Thoracic aorta (tissue), 2 donors: ENCODE data around the gene KSR1. TPM values are rescaled to one million over a fixed set of nuclear protein-coding genes. Genes with fewer than 3 reads are reported as not detected.

Source experiments
- ATAC-seq: fragments of 150-250 bp; one replicate; pipeline ENCODE4 v1.8.0; 2017; ENCODE audit warnings: low read depth; ENCODE audit not compliant: insufficient number of reproducible peaks, low FRiP score
- DNase-seq: peaks from one replicate; pipeline ENCODE4 v3.0.0-alpha.2; 2020; ENCODE audit warnings: low spot score
- H3K27ac ChIP-seq, 2 donors: fragments of 200-600 bp; sonication (generic); 1 replicate in 1 of 2; 2 replicates in 1 of 2; pipeline ENCODE4 v1.5.1; 2016; ENCODE audit warnings: mild to moderate bottlenecking in 2 of 2, moderate library complexity in 2 of 2
- H3K27me3 ChIP-seq: fragments of 200-600 bp; sonication (generic); replicated peaks from 2 replicates; pipeline ENCODE4 v1.6.0; 2016; ENCODE audit warnings: mild to moderate bottlenecking; ENCODE audit not compliant: insufficient read depth
- H3K36me3 ChIP-seq: fragments of 200-600 bp; sonication (generic); one replicate; pipeline ENCODE4 v1.5.1; 2016
- H3K4me1 ChIP-seq, 2 donors: fragments of 200-600 bp; sonication (generic); 1 replicate in 1 of 2; 2 replicates in 1 of 2; pipeline versions ENCODE4 v1.5.1 to v1.6.0; 2016; ENCODE audit warnings: low read depth in 2 of 2, mild to moderate bottlenecking in 1 of 2; ENCODE audit not compliant: control insufficient read depth in 1 of 2
- H3K4me3 ChIP-seq: fragments of 200-600 bp; sonication (generic); 2 replicates; pipeline ENCODE4 v1.5.1; 2016; ENCODE audit warnings: mild to moderate bottlenecking
- H3K9me3 ChIP-seq: fragments of 200-600 bp; sonication (generic); 2 replicates; pipeline ENCODE4 v1.5.1; 2016
- CTCF ChIP-seq: fragments of 200-600 bp; sonication (generic); IDR thresholded peaks from one replicate; pipeline ENCODE4 v1.5.1; 2019; ENCODE audit warnings: antibody characterized with exemption
- total RNA-seq, 2 donors: library from RNA; depleted of rRNA; stranded (reverse); fragments of >200 nt; gene quantifications; one replicate each; pipeline versions ENCODE4 v1.1.0 to v1.2.3, GENCODE V29; 2016

KSR1 gene
- total RNA-seq, 2 donors from 2014 or later = 17.6 to 46.0 TPM

DNA sequence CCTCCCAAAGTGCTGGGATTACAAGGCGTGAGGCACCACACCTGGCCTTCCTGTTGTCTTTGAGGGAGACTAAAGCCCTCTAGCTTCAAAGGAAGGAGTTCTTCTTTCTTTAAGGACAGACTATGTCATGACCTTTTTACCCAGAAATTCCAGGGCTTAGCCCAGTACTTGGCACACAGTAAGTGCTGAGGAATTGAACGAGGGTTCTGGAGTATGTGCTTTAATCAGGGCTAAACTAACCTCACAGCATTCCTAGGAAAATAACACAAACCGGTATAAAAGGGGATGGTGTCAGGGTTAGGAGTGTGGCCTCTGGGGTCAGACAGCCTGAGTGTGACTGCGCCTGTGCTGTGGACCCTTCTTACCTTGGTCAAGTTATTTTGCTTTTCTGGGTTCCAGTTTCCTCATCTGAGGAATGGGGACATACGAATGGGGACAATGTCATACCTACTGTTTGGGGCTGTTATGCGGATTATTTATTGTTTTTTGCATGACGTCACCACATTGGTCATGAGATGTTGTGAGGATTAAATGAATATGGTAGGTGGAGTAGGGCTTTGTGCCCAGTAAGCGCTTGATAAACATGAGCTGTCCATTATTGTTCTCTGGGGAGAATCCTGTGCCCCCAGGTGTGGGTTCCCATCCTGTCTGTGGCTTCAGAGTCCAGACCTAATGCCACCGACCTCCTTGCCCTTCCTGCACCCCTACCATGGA lies 21.9 kb downstream of the KSR1 start:
- TF ChIP-seq CTCF = no peak
- H3K9me3 ChIP-seq = no peaks in the 10 kb centered on the region
- H3K4me3 ChIP-seq = no peak overlapping the region
- no peak overlapping the region for H3K27ac ChIP-seq
- peaks cover 0 to 3% of the 10 kb centered on the region in 2 donors for H3K4me1 ChIP-seq
- no peak for ATAC-seq
- DNase-seq = no peak
- no peaks in the 10 kb centered on the region for H3K27me3 ChIP-seq
- H3K36me3 ChIP-seq = no peaks in the 10 kb centered on the region

GRCh38 chr17:27478901-27479538 lies 22.8 kb downstream of the KSR1 start:
- DNase-seq (no peak), ATAC-seq (no peak)
- no peaks in the 10 kb centered on the region for H3K9me3 ChIP-seq

DNA sequence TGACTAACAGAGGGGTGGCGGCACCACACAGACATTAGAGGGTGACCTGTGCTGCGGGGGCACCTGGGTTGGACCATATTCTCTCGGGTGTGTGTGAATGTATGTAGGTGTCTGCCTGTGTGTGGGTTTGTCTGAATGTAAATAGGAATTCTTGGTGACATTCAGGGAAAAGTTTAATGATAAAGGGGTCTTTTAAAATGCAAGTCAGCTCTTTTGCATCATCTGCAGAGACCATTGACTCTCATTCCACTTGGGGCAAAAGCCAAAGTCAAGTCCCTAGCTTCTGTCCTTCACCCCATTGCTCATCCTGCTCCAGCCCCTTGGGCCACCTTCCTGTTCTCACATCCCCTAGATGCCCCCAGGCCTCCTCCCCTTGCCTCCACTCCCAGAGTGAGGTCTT lies 23.6 kb downstream of the KSR1 start:
- H3K9me3 ChIP-seq = no peaks in the 10 kb centered on the region
- no peaks in the 10 kb centered on the region for H3K36me3 ChIP-seq
- H3K4me3 ChIP-seq = no peak overlapping the region
- TF ChIP-seq CTCF = no peak
- no peaks in the 10 kb centered on the region for H3K4me1 ChIP-seq
- H3K27me3 ChIP-seq = no peaks in the 10 kb centered on the region
- no peak overlapping the region for H3K27ac ChIP-seq
- DNase-seq (no peak), ATAC-seq (no peak)

More at GRCh38 chr17:27478901-27479538, 22.8 kb downstream of the KSR1 start:
- Histone ChIP-seq H3K4me3 (no peak overlapping the region), H3K27me3 (no peaks in the 10 kb centered on the region), H3K36me3 (no peaks in the 10 kb centered on the region), H3K4me1 (peaks cover 0 to 3% of the 10 kb centered on the region in 2 donors), H3K27ac (no peak overlapping the region)
- TF ChIP-seq CTCF = no peak

GRCh38 chr17:27480699-27481098 lies 24.5 kb downstream of the KSR1 start:
- no peak for TF ChIP-seq CTCF
- Histone ChIP-seq H3K36me3 (no peaks in the 10 kb centered on the region), H3K27me3 (no peaks in the 10 kb centered on the region), H3K4me3 (no peak overlapping the region), H3K9me3 (no peaks in the 10 kb centered on the region), H3K27ac (no peak overlapping the region), H3K4me1 (no peaks in the 10 kb centered on the region)
- ATAC-seq (no peak), DNase-seq (no peak)

GRCh38 chr17:27481327-27481726 lies 25.1 kb downstream of the KSR1 start:
- DNase-seq (no peak), ATAC-seq (no peak)
- Histone ChIP-seq H3K9me3 (no peaks in the 10 kb centered on the region), H3K4me3 (no peak overlapping the region), H3K27me3 (no peaks in the 10 kb centered on the region), H3K27ac (no peak overlapping the region), H3K4me1 (no peaks in the 10 kb centered on the region), H3K36me3 (no peaks in the 10 kb centered on the region)
- TF ChIP-seq CTCF = no peak
